Hematopoietic multipotent progenitor cell treated with erythropoietin and hydrocortisone succinate and interleukin-3 and kit ligand, for 4 days (in vitro differentiated cells): ENCODE data around the gene STMN1.

Source experiments
- DNase-seq: peaks from one replicate; pipeline ENCODE4 v3.0.0-alpha.2; 2015

STMN1 gene

DNA sequence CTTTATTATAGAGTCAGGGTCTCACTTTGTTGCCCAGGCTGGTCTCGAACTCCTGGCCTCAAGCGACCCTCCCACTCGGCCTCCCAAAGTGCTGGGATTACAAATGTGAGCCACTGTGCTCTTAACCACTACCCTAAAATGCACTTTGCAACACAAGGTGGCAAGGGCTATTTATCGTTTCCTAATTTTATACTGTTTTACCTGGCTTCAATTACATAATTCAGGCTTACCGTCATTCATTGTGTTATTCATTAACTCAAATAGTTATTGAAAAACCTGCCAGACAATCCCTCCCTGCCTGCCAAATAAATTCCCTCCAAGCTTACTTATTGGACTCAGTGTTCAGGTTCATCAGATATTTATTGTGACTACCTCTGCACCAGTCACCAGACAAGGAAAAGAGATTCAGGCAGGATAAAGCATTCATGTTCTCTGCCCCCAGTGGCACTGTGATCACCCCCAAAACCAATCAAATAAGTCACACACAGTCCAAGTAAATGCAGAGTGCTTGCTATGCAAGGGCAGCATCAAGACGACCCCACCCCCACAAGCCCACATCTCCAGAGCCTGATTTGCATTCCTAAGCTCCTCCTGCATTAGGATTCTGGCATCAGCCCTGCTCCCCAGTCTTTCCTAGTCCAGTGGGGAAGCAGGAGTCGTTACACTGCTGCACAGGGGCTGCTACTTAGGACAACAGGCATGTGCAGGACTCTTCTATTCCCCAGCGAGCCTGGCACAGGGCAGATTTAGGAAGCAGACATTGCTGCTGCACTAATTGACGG lies 38.8 kb downstream of the STMN1 start:
- no peak for DNase-seq

DNA sequence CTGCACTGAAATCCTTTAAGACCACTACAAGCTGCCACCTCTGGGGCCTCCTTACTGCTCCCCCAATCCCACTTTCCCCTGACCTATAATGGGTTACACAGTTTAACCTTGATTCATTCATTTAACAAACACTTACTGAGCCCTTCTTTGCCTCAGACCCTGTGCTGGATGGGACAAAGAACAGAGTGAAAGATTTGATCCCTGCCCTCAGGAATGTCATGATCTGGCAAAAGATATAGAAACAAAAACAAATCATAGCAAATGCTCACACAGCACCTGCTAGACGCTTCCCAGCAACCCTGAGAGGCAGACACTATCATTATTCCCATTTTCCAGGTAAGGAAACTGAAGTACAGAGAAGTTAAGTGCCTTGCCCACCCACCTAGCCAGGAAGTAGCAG lies 39.9 kb downstream of the STMN1 start:
- DNase-seq: no peak

DNA sequence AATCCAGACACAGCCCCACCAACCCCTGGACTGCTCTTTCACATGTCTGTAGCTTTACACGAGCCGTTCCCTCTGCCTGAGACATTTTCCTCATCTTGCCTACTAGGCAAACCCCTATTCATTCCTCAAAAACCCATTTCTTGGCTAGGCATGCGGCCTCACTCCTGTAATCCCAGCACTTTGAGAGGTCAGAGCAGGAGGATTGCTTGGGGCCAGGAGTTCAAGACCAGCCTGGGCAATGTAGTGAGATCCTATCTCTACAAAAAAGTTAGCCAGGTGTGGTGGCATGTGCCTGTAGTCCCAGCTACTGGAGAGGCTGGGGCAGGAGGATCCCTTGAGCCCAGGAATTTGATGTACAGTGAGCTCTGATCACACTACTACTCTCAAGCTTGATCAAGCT lies 41.8 kb downstream of the STMN1 start:
- no peak for DNase-seq

DNA sequence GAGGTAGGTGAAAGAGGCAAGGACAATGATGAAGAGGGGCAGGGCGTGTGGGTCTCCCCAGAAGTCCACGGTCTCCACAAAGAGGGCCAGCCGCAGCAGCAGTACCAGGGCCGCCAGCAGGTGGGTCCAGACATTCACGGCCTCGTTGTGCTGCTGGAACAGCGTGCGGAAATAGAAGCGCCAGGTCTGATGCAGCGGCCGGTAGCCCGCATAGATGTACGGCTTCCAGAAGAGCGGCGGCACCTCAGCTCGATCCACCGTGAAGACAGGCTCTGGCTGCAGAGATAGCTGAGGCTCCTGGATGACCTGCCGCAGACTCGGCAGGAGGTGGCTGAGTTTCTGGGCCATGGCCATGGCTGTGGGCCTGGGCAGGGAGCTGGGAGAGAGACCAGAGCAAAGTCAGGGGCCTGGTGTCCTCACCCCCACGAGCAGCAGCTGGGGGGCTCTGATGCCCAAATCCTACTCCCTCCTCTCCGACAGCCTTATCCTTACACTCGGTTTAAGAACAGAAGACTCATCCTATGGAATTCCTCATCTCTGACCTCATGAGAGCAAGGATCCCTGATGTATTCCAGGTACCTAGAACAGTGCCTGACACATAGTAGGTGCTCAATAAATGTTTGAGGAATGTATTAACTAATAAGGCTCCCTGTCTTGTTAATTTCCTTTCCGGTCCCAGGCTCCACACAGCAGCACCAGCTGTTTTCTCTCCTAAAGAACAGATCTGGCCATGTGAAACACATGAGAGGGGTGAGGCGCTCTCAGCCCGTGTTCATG lies 42.5 kb downstream of the STMN1 start:
- no peak for DNase-seq

DNA sequence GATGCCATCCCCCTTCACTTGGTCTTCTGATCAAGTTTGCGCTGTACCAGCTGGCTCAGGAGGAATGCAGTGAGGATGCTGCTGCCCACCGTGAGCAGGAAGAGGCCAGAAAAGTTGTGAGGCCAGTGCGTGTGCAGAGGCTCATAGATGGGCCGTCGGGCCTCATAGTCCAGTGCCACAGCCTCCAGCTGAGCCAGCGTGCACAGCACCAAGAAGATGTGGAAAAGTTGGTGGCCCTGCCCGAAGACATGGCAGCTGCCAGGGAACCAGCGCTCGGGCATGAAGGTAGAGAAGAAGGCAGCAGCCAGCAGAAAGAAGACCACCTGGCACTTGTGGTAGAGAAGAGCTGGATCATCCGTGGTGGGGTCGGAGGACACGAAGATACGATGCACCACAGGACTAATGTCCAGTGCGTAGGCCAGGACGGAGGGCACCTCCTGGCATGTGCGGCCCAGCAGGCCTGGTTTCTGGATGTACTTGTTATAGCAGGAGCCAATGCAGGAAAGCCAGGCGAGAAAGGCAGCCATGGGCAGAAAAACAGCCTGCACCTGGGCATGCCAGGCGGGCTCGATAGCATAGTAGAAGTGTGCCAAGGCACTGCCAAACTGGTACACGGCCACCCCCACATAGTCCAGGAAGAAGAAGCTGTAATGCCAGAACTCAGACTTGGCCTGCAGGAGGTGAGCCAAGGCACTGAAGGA lies 43.3 kb downstream of the STMN1 start:
- DNase-seq: no peak

DNA sequence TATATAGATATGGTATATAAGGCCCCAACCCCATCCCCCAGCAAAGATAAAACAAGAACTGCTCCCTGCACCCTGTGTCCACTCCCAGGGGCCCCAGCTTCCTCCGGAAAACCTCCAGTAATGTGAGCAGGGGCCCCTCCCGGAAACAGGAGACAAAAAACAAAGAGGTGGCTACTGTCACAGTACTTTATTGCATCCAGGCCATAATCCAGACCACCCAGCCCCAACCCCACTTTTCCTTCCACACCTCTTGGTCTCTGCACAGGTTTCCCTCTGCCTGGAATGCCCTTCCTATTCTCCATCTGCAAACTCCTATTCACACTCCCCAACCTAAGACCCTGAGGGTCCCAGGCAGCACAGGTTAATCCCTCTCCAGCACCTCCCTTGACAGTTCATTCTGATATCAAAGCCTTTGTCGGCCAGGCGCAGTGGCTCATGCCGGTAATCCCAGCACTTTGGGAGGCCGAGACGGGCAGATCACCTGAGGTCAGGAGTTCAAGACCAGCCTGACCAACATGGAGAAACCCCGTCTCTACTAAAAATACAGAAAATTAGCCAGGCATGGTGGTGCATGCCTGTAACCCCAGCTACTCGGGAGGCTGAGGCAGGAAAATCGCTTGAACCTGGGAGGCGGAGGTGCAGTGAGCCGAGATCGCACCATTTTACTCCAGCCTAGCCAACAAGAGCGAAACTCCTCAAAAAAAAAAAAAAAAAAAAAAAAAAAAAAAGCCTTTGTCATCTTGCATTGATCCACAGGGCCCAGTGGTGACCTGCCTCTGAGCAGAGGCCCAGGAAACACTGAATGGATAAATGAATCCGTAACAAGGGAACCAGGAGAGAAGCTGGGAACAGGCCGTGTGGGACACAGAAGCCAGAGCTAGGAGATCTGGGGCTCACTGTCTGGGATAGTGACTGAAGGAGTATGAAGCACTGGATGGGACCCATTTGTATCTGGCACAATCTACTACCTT lies 44.6 kb downstream of the STMN1 start:
- DNase-seq: peak; percentile 94

DNA sequence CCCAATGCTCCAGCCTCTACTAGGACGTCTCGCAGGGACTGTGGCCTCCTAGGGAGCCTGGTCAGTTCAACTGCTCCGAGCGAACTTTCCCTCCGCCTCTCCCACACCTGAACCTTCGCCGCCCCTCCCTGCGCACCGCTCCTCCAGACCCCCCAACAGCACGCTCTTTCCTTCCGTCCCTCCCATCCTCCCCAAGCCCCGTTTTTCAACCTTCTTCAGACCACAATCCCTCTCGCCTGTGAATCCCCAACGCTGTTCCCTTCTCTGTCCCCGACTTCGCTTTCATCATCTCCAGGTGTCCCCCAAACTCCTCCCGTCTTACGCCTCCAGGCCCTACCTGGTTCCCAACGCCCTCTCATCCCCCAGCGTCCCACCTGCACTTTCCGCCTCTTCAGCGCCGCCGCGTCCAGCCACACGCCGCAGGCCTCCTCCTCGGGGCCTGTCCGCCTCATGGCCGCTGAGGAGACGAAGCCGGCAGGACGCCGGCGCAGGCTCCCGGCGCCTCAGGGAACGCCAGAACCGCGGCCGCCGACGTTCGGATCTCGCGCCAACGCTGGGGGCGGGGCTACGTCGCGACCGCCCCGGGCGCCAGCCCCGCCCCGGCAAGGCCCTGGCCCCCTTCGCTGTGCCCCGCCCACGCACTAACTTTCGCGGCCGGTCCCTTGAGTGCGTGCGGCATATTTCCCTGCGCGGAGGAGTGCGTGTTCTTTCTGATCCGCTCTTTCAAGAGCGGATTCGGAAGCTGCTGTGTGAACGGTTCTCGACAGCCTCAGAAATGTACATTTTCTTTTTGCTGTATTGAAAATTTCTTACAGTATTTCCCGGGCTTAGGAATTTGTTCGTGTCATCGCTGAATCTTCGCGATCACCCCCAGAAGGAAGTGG lies 47.1 kb downstream of the STMN1 start, which contains the start of gene AUNIP:
Gene AUNIP (minus strand): TSS at position 552 of the 884 bp plus-strand sequence. CDS start 100 bp downstream, at position 452.
- peak; percentile 97 for DNase-seq

DNA sequence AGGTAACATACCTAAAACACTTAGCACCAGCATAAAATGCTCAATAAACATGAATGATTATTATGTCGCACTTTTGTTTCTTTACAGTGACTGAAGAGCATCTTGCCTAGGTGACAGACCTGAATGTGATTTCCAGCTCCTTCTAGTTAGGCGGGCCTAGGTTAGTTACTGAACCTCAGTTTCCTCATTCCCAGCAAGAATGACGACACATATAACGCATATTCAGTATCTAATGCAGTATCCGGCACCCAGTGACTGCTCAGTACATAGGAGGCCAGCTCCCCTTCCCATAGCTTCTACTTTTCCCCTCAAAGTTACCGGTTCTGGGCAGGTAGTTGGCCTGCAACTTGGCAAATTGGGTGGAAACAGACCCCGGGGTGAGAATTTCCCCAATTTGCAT lies 47.7 kb downstream of the STMN1 start:
- DNase-seq: peak; percentile 23

DNA sequence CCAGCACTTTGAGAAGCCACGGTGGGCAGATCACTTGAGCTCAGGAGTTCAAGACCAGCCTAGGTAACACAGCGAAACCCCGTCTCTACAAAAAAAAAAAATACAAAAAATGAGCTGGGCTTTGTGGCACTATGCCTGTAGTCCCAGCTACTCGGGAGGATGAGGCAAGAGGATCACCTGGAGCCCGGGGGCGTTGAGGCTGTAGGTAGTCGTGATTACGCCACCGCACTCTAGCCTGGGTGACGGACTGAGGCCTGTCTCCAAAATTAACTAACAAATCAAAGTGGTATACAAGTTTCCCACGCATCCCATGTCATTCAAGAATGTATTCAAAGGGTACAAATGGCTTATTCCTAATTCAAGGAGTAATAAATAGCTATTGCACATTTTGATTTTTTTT lies 49.4 kb downstream of the STMN1 start:
- DNase-seq: no peak

DNA sequence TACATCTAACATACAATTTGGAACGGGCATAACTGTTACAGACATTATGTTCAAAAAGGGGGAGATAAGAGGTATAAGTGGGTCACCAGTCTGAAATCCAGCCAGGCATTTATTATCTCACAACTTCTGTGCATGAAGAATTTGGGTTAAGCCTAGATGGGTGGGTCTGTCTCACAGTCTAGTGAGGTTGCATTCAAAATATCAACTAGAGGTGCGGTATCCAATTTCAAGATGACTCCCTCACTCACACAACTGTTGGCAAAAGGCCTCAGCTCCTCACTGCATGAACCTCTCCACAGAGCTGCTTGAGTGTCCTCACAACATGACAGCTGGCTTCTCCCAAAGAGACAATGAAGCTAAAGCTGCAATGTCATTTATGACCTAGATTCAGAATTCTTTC lies 51.7 kb downstream of the STMN1 start:
- peak; percentile 74 for DNase-seq
